Choroid plexus epithelial cell (primary cell): ENCODE results near the gene EEA1.

Experiments
- DNase-seq: peaks from one replicate; pipeline ENCODE4 v3.0.0-alpha.2; 2010; ENCODE audit warnings: low read depth
- H3K4me3 ChIP-seq: 2 replicates; pipeline ENCODE4 v1.5.1; 2011; ENCODE audit warnings: low read depth, mild to moderate bottlenecking, control low read depth, low read length, moderate library complexity
- CTCF ChIP-seq: conservative IDR thresholded peaks from 2 replicates; pipeline ENCODE4 v1.5.1; 2011; ENCODE audit warnings: low read depth, mild to moderate bottlenecking, control low read depth, inconsistent platforms, low read length, moderate library complexity

The EEA1 gene

GRCh38 chr12:92771001-92771400, 158.1 kb downstream of the EEA1 start:
- DNase-seq = peak; percentile 24
- TF ChIP-seq CTCF = no peak
- no peak overlapping the region for H3K4me3 ChIP-seq

GRCh38 chr12:92769124-92769901, 159.8 kb downstream of the EEA1 start:
- DNase-seq = peak; percentile 78
- no peak overlapping the region for H3K4me3 ChIP-seq

GRCh38 chr12:92765871-92766270, 163.2 kb downstream of the EEA1 start:
- H3K4me3 ChIP-seq = no peak overlapping the region
- no peak for DNase-seq
- no peak for TF ChIP-seq CTCF

More at GRCh38 chr12:92769124-92769901, 159.8 kb downstream of the EEA1 start:
- TF ChIP-seq CTCF = no peak

- DNase-seq = peak; percentile 54
- no peak overlapping the region for H3K4me3 ChIP-seq
- no peak for TF ChIP-seq CTCF
These were observed 164.3 kb downstream of the EEA1 start for GRCh38 chr12:92764831-92765230.

GRCh38 chr12:92762773-92763172, 166.3 kb downstream of the EEA1 start:
- no peak for DNase-seq
- no peak overlapping the region for H3K4me3 ChIP-seq
- no peak for TF ChIP-seq CTCF

GRCh38 chr12:92759634-92760268, 169.3 kb downstream of the EEA1 start:
- H3K4me3 ChIP-seq = no peak overlapping the region
- no peak for TF ChIP-seq CTCF
- DNase-seq = peak; percentile 95
